ENCODE results near the gene ADGRG7. TPM values are rescaled to one million over a fixed set of nuclear protein-coding genes. Genes with fewer than 3 reads are reported as not detected.

ADGRG7 gene
- total and polyA plus RNA-seq, 10 donors: not detected

GRCh38 chr3:100717637-100718487 lies 108.5 kb downstream of the ADGRG7 start:
- Histone ChIP-seq H3K36me3 (peaks cover 0 to 91% (median 51%) of the 10 kb centered on the region in 6 donors), H3K27ac (no peak overlapping the region), H3K4me3 (no peak overlapping the region), H3K27me3 (replicated peaks in 1 of 7) (no peaks in the 10 kb centered on the region), H3K9me3 (no peaks in the 10 kb centered on the region), H3K4me1 (peaks cover 6 to 54% (median 31%) of the 10 kb centered on the region in 6 donors)
- intact Hi-C loops (cut with DNase I; ENCODE audit: low total_unique reads): no loop called here
- WGBS, 5 donors: 88 to 95% (median 95%) methylated on average over 4 of the region's 4 CpGs
- TF ChIP-seq CTCF (IDR thresholded peaks at IDR 0.05 in 8 of 11, conservative IDR thresholded peaks at IDR 0.05 in 3 of 11) (no peak), POLR2AphosphoS5 (IDR thresholded peaks at IDR 0.05) (no peak), POLR2A (IDR thresholded peaks at IDR 0.05) (no peak)
- no peak for DNase-seq

- no peak for DNase-seq
- whole genome bisulfite sequencing, 5 donors: 69 to 86% (median 82%) methylated on average over 1 of the region's 1 CpG
- TF ChIP-seq POLR2AphosphoS5 (IDR thresholded peaks at IDR 0.05) (no peak), POLR2A (IDR thresholded peaks at IDR 0.05) (no peak), CTCF (IDR thresholded peaks at IDR 0.05 in 8 of 11, conservative IDR thresholded peaks at IDR 0.05 in 3 of 11) (no peak)
- Histone ChIP-seq H3K9me3 (no peaks in the 10 kb centered on the region), H3K36me3 (peaks cover 0 to 93% (median 47%) of the 10 kb centered on the region in 6 donors), H3K27ac (no peak overlapping the region), H3K27me3 (replicated peaks in 1 of 7) (no peaks in the 10 kb centered on the region), H3K4me1 (peaks cover 6 to 48% (median 27%) of the 10 kb centered on the region in 6 donors), H3K4me3 (no peak overlapping the region)
- intact Hi-C loops (cut with DNase I; ENCODE audit: low total_unique reads): no loop called here
Measured at GRCh38 chr3:100719136-100719535, 109.7 kb downstream of the ADGRG7 start.

DNA sequence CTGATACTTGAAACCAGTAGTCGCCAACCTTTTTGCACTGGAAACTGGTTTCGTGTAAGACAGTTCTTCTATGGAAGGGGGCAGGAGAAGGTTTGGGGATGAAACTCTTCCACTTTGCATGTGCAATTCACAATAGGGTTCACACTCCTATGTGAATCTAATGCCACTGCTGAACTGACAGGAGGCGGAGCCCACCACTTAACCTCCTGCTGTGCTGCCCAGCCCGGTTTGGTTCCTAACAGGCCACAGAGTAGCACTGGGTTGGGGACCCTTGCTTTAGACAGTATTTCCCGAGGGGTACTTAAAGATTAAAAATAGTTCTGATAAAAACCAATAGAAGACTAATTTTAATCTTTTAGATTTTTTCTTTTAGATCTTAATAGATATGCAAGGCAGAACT lies 111.0 kb downstream of the ADGRG7 start:
- WGBS, 5 donors: 87 to 92% (median 90%) methylated on average over 5 of the region's 5 CpGs
- Histone ChIP-seq H3K27me3 (replicated peaks in 1 of 7) (no peaks in the 10 kb centered on the region), H3K27ac (no peak overlapping the region), H3K9me3 (no peaks in the 10 kb centered on the region), H3K4me3 (no peak overlapping the region), H3K36me3 (peaks cover 0 to 93% (median 41%) of the 10 kb centered on the region in 6 donors), H3K4me1 (peaks cover 0 to 36% (median 21%) of the 10 kb centered on the region in 6 donors)
- no peak for TF ChIP-seq POLR2A (IDR thresholded peaks at IDR 0.05)
- no peak for TF ChIP-seq CTCF (IDR thresholded peaks at IDR 0.05 in 8 of 11, conservative IDR thresholded peaks at IDR 0.05 in 3 of 11)
- no peak for TF ChIP-seq POLR2AphosphoS5 (IDR thresholded peaks at IDR 0.05)
- no peak for DNase-seq
- intact Hi-C loops (cut with DNase I; ENCODE audit: low total_unique reads): no loop called here

DNA sequence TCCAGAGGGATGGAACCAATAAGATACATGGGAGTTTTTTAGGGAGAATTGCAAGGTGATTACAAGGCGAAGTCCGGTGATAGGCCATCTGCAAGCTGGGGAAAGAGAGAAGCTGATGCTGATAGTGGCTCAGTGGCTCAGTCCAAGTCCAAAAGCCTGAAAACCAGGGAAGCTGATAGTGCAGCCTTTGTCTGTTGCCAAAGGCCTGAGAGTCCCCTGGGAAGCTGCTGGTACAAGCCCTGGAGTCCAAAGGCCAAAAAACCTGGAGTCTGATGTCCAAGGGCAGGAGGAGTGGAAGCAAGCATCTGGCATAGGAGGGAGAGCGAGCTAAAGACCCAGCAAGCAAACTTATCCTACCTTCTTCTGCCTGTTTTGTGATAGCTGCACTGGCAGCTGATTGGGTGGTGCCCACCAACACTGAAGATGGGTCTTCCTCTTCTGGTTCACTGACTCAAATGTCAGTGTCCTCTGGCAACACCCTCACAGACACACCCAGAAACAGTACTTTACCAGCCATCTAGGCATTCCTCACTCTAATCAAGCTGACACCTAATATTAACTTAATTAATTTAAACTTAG lies 116.6 kb downstream of the ADGRG7 start:
- no peak overlapping the region for H3K4me3 ChIP-seq
- peaks cover 0 to 100% (median 42%) of the 10 kb centered on the region in 6 donors for H3K36me3 ChIP-seq
- intact Hi-C loops (cut with DNase I; ENCODE audit: low total_unique reads): no loop called here

More for the DNA sequence above, 116.6 kb downstream of the ADGRG7 start:
- 92 to 100% (median 95%) methylated on average over 3 of the region's 3 CpGs for WGBS, 5 donors
- TF ChIP-seq POLR2AphosphoS5 (IDR thresholded peaks at IDR 0.05) (no peak), POLR2A (IDR thresholded peaks at IDR 0.05) (no peak), CTCF (IDR thresholded peaks at IDR 0.05 in 8 of 11, conservative IDR thresholded peaks at IDR 0.05 in 3 of 11) (no peak)
- DNase-seq: no peak
- H3K27me3 ChIP-seq (replicated peaks in 1 of 7): no peaks in the 10 kb centered on the region
- H3K9me3 ChIP-seq: no peaks in the 10 kb centered on the region
- peaks cover 0 to 5% (median 0%) of the 10 kb centered on the region in 6 donors for H3K4me1 ChIP-seq
- H3K27ac ChIP-seq: no peak overlapping the region

All from spleen (tissue), 11 donors.